Measurements from ENCODE around the gene SAYSD1. TPM values are rescaled to one million over a fixed set of nuclear protein-coding genes. Genes with fewer than 3 reads are reported as not detected.
"Not testable (repeated sequence)": the region's sequence is repeated elsewhere in the genome, so short reads cannot be mapped to it uniquely, and the experiment has no call there.

Gene SAYSD1
- polyA plus RNA-seq, 3 donors: 4.3 to 15.5 (median 12.0) TPM

DNA sequence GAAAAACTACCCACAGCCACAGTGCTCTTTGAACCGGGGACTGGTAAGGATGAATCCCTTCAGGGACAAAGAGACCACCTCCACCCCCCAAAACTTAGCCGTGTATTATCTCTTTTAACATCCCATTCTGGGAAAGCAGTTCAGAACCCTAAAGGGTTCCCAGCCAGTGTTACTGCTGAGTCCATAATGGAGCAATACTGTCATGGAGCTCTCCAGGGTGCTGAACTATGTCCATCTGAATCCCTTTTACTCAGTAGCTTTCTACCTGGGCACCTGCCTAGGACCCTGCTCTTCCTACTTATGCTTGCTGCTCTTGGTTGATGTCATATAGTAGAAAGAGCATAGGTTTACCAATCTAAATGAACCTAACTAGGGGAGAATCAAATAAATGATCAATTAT lies 22.3 kb upstream of the SAYSD1 start:
- H3K27ac ChIP-seq (ENCODE audit: low read depth in 1 of 2, low read length in 2 of 2): no peak overlapping the region
- Mint-ChIP-seq H3K4me3 (no peak overlapping the region), H3K4me1 (no peaks in the 10 kb centered on the region), H3K27me3 (ENCODE audit: low read depth in 3 of 3) (peaks cover 5 to 14% (median 9%) of the 10 kb centered on the region in 3 donors), H3K27ac (no peak overlapping the region), H3K36me3 (no peaks in the 10 kb centered on the region), H3K9me3 (peaks cover 0 to 11% (median 1%) of the 10 kb centered on the region in 7 donors)
- TF ChIP-seq, protein P1, sequence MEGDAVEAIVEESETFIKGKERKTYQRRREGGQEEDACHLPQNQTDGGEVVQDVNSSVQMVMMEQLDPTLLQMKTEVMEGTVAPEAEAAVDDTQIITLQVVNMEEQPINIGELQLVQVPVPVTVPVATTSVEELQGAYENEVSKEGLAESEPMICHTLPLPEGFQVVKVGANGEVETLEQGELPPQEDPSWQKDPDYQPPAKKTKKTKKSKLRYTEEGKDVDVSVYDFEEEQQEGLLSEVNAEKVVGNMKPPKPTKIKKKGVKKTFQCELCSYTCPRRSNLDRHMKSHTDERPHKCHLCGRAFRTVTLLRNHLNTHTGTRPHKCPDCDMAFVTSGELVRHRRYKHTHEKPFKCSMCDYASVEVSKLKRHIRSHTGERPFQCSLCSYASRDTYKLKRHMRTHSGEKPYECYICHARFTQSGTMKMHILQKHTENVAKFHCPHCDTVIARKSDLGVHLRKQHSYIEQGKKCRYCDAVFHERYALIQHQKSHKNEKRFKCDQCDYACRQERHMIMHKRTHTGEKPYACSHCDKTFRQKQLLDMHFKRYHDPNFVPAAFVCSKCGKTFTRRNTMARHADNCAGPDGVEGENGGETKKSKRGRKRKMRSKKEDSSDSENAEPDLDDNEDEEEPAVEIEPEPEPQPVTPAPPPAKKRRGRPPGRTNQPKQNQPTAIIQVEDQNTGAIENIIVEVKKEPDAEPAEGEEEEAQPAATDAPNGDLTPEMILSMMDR (IDR thresholded peaks at IDR 0.05): no peak
- no peak overlapping the region for H3K9ac ChIP-seq (ENCODE audit: insufficient read depth, low read length, poor library complexity, severe bottlenecking)
- intact Hi-C loops (cut with micrococcal nuclease): no loop called here
- no peaks in the 10 kb centered on the region for H3K36me3 ChIP-seq (replicated peaks in 1 of 2; ENCODE audit: control insufficient read depth in 1 of 2, insufficient read depth in 2 of 2, low read length in 2 of 2)
- WGBS (ENCODE audit: insufficient coverage): 17% methylated on average over 1 of the region's 2 CpGs
- H3K79me2 ChIP-seq (ENCODE audit: insufficient read depth, low read length): no peaks in the 10 kb centered on the region
- no peak overlapping the region for H3K4me2 ChIP-seq (replicated peaks; ENCODE audit: extremely low read depth, low read length, poor library complexity, severe bottlenecking)
- no peaks in the 10 kb centered on the region for H4K20me1 ChIP-seq (ENCODE audit: insufficient read depth, low read length)
- no peaks in the 10 kb centered on the region for H3K9me3 ChIP-seq (replicated peaks in 1 of 2; ENCODE audit: control insufficient read depth in 1 of 2, insufficient read depth in 1 of 2, low read length in 2 of 2)
- H2AFZ ChIP-seq (ENCODE audit: insufficient read depth, low read depth, low read length, poor library complexity, severe bottlenecking): no peak overlapping the region
- H3K27me3 ChIP-seq (ENCODE audit: control insufficient read depth in 2 of 2, insufficient read depth in 2 of 2, low read length in 2 of 2): peaks cover 0 to 2% of the 10 kb centered on the region in 2 donors
- H3K4me3 ChIP-seq (replicated peaks in 1 of 3; ENCODE audit: low read depth in 2 of 3, low read length in 3 of 3): no peak overlapping the region
- no peaks in the 10 kb centered on the region for H3K4me1 ChIP-seq (ENCODE audit: control insufficient read depth in 1 of 2, insufficient read depth in 2 of 2, low read length in 2 of 2)
- DNase-seq: no peak

DNA sequence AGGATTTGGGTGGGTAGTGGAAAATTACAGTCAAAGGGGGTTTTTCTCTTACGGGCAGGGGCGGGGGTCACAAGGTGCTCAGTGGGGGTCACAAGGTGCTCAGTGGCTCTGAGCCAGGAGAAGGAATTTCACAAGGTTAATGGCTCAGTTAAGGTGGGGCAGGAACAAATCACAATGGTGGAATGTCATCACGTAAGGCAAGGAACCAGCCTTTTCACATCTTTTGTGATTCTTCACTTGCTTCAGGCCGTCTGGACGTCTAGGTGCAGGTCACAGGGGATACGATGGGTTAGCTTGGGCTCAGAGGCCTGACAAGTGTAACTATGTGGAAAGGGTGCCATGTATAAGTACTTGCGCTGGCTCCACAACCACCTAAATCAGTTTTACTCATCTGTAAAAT lies 21.2 kb upstream of the SAYSD1 start:
- H3K27ac ChIP-seq (ENCODE audit: low read depth in 1 of 2, low read length in 2 of 2); DNase-seq; H2AFZ ChIP-seq (ENCODE audit: insufficient read depth, low read depth, low read length, poor library complexity, severe bottlenecking); H3K4me3 Mint-ChIP-seq; H3K36me3 ChIP-seq (replicated peaks in 1 of 2; ENCODE audit: control insufficient read depth in 1 of 2, insufficient read depth in 2 of 2, low read length in 2 of 2); H3K9ac ChIP-seq (ENCODE audit: insufficient read depth, low read length, poor library complexity, severe bottlenecking); H3K27ac Mint-ChIP-seq; intact Hi-C loops (cut with micrococcal nuclease); H3K79me2 ChIP-seq (ENCODE audit: insufficient read depth, low read length); H3K4me2 ChIP-seq (replicated peaks; ENCODE audit: extremely low read depth, low read length, poor library complexity, severe bottlenecking); H3K36me3 Mint-ChIP-seq; H3K4me1 ChIP-seq (ENCODE audit: control insufficient read depth in 1 of 2, insufficient read depth in 2 of 2, low read length in 2 of 2); H3K4me1 Mint-ChIP-seq; H3K9me3 ChIP-seq (replicated peaks in 1 of 2; ENCODE audit: control insufficient read depth in 1 of 2, insufficient read depth in 1 of 2, low read length in 2 of 2); H4K20me1 ChIP-seq (ENCODE audit: insufficient read depth, low read length); H3K4me3 ChIP-seq (replicated peaks in 1 of 3; ENCODE audit: low read depth in 2 of 3, low read length in 3 of 3); H3K27me3 ChIP-seq (ENCODE audit: control insufficient read depth in 2 of 2, insufficient read depth in 2 of 2, low read length in 2 of 2): not testable (repeated sequence)
- H3K9me3 Mint-ChIP-seq: peaks cover 0 to 13% (median 1%) of the 10 kb centered on the region in 7 donors
- 71% methylated on average over 2 of the region's 7 CpGs for WGBS (ENCODE audit: insufficient coverage)
- peaks cover 5 to 15% (median 9%) of the 10 kb centered on the region in 3 donors for H3K27me3 Mint-ChIP-seq (ENCODE audit: low read depth in 3 of 3)

DNA sequence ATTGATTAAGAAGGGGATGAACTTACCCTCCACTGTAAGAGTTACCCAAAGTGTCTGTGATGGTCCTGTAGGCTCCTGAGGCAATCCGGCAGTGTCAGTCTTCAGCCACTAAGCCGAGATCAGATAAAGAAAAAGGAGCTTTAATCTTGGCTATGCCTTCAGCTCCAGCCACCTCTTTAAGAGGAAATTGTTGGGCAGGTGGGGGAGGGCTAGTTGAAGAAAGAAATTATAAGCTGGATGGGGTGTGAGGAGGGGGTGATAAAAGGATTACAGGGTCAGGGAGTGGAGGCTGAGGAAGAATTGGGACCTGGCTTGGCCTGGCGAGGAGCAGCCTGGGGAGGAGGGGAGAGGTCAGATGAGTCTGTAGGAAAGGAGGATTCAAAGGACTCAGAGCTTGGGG lies 19.8 kb upstream of the SAYSD1 start:
- H3K4me3 ChIP-seq (replicated peaks in 1 of 3; ENCODE audit: low read depth in 2 of 3, low read length in 3 of 3); DNase-seq; H3K4me2 ChIP-seq (replicated peaks; ENCODE audit: extremely low read depth, low read length, poor library complexity, severe bottlenecking); H3K36me3 Mint-ChIP-seq; H2AFZ ChIP-seq (ENCODE audit: insufficient read depth, low read depth, low read length, poor library complexity, severe bottlenecking); H3K79me2 ChIP-seq (ENCODE audit: insufficient read depth, low read length); H3K27me3 ChIP-seq (ENCODE audit: control insufficient read depth in 2 of 2, insufficient read depth in 2 of 2, low read length in 2 of 2); H3K27ac ChIP-seq (ENCODE audit: low read depth in 1 of 2, low read length in 2 of 2); H3K4me3 Mint-ChIP-seq; H3K27me3 Mint-ChIP-seq (ENCODE audit: low read depth in 3 of 3); H3K4me1 Mint-ChIP-seq; H4K20me1 ChIP-seq (ENCODE audit: insufficient read depth, low read length); H3K9me3 ChIP-seq (replicated peaks in 1 of 2; ENCODE audit: control insufficient read depth in 1 of 2, insufficient read depth in 1 of 2, low read length in 2 of 2); H3K27ac Mint-ChIP-seq; intact Hi-C loops (cut with micrococcal nuclease); H3K9ac ChIP-seq (ENCODE audit: insufficient read depth, low read length, poor library complexity, severe bottlenecking); H3K4me1 ChIP-seq (ENCODE audit: control insufficient read depth in 1 of 2, insufficient read depth in 2 of 2, low read length in 2 of 2); H3K36me3 ChIP-seq (replicated peaks in 1 of 2; ENCODE audit: control insufficient read depth in 1 of 2, insufficient read depth in 2 of 2, low read length in 2 of 2): not testable (repeated sequence)
- WGBS (ENCODE audit: insufficient coverage): 63% methylated on average over 1 of the region's 3 CpGs
- H3K9me3 Mint-ChIP-seq: peaks cover 0 to 13% (median 1%) of the 10 kb centered on the region in 7 donors

Data from CD14-positive monocyte (primary cell).